Mammary epithelial cell (primary cell): ENCODE data around the gene IL1RAPL2.

Source experiments
- EZH2 ChIP-seq: IDR thresholded peaks from 2 replicates; pipeline ENCODE4 v1.6.1; 2012; ENCODE audit warnings: low read length, inconsistent platforms, borderline replicate concordance
- TF ChIP-seq, protein P1 (sequence below), 2 donors: IDR thresholded peaks in 1 of 2; conservative IDR thresholded peaks in 1 of 2; 2 replicates each; pipeline ENCODE4 v1.5.1; 2011 to 2012; ENCODE audit warnings: inconsistent platforms in 2 of 2, low read length in 2 of 2, mild to moderate bottlenecking in 2 of 2, control low read depth in 1 of 2, low read depth in 1 of 2; ENCODE audit not compliant: insufficient read depth in 1 of 2; ENCODE audit errors: extremely low read depth in 1 of 2

DNA sequence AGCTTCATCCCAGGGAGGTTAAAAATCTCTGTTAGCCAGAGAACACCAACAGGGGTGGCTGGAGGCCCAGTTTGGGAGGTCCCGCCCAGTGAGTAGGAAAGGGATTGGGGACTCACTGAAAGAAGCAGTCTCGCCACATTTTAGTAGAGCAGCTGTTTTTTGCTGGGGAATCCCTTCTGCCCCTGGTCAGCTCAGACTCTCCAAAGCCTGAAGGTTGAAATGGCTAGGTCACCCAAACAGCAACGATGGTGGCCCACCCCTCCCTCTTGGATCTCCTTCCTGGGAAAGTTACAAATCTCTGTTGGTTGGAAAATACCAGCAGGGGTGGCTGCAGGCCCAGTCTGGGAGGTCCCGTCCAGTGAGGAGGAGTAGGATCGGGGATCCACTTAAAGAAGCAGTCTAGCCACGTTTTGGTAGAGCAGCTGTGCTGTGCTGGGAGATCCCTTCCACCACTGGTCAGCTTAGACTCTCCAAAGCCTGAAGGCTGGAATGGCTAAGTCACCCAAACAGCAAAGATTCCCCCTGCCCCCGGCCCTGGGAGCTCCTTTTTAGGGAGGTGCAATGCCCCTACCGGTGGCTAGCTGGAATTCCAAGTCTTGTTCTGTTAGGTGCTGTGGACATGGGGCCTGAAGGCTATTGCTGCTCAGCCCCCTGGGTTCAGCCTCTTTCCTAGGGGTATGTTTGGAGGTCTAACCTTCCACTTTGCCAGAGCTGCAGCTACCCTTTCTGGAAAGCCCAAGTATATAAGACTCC lies 694.5 kb downstream of the IL1RAPL2 start:
- TF ChIP-seq, protein P1, sequence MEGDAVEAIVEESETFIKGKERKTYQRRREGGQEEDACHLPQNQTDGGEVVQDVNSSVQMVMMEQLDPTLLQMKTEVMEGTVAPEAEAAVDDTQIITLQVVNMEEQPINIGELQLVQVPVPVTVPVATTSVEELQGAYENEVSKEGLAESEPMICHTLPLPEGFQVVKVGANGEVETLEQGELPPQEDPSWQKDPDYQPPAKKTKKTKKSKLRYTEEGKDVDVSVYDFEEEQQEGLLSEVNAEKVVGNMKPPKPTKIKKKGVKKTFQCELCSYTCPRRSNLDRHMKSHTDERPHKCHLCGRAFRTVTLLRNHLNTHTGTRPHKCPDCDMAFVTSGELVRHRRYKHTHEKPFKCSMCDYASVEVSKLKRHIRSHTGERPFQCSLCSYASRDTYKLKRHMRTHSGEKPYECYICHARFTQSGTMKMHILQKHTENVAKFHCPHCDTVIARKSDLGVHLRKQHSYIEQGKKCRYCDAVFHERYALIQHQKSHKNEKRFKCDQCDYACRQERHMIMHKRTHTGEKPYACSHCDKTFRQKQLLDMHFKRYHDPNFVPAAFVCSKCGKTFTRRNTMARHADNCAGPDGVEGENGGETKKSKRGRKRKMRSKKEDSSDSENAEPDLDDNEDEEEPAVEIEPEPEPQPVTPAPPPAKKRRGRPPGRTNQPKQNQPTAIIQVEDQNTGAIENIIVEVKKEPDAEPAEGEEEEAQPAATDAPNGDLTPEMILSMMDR (conservative IDR thresholded peaks at IDR 0.05 in 1 of 2, IDR thresholded peaks at IDR 0.05 in 1 of 2; ENCODE audit: extremely low read depth in 1 of 2, insufficient read depth in 1 of 2, low read depth in 1 of 2, low read length in 2 of 2): peak; percentile 2 to 13
- TF ChIP-seq EZH2: no peak
